ENCODE data around the gene KRT2. TPM values are rescaled to one million over a fixed set of nuclear protein-coding genes. Genes with fewer than 3 reads are reported as not detected.

KRT2 gene
- total and polyA plus RNA-seq, 2 of the 8 experiments (the other 6 are each of a cell fraction or from before 2014, with no cell fraction given), result not detected

DNA sequence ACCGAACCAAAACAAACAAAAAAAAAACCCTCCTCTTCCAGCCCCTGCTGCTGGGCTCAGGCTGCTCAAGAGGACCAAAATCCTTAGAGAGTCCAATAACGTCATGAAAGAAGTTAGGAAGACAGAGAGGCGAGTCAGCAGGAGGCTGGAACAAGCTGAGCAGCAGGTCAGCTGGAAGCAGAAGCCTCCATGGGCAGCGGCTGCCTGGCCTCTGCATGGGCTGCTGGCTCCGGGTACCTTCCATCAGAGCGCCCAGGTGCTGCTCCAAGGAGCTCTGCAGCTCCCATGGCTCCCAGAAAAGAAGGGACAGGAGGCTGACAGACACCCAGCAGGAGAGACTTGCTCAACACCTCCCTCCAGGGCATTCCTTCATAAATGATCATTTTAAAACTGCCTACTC, 3.2 kb upstream of the KRT2 start:
- Histone ChIP-seq H3K79me2 (ENCODE audit: control insufficient read depth in 1 of 2, insufficient read depth in 2 of 2, low read length in 2 of 2) (no peaks in the 10 kb centered on the region), H3K79me1 (ENCODE audit: low read depth, low read length) (no peaks in the 10 kb centered on the region), H3K23ac (ENCODE audit: insufficient read length) (no peak overlapping the region), H3K9me3 (ENCODE audit: insufficient read depth in 2 of 2, low read depth in 1 of 2, low read length in 1 of 2) (peaks cover 0 to 6% of the 10 kb centered on the region in 2 experiments; a peak in 1 of 4 replicates), H2BK120ac (replicated peaks; ENCODE audit: low read depth, low read length) (no peak overlapping the region), H3K36me3 (ENCODE audit: control insufficient read depth in 2 of 4, insufficient read depth in 4 of 4, low read length in 3 of 4) (no peaks in the 10 kb centered on the region), H3K27me3 (replicated peaks in 1 of 4; ENCODE audit: control insufficient read depth in 3 of 4, extremely low read depth in 1 of 4, insufficient read depth in 3 of 4, low read length in 3 of 4) (no peaks in the 10 kb centered on the region), H2BK5ac (ENCODE audit: low read depth, low read length) (no peak overlapping the region), H4K8ac (ENCODE audit: extremely low read depth, insufficient read depth, low read length) (no peak overlapping the region), H3K9ac (replicated peaks in 1 of 4; ENCODE audit: extremely low read depth in 1 of 4, low read depth in 3 of 4, low read length in 3 of 4) (no peak overlapping the region), H3K4me1 (replicated peaks in 1 of 4; ENCODE audit: control insufficient read depth in 3 of 4, insufficient read depth in 4 of 4, low read length in 3 of 4) (no peaks in the 10 kb centered on the region), H2BK12ac (ENCODE audit: low read depth, low read length) (no peak overlapping the region), H4K91ac (replicated peaks; ENCODE audit: insufficient read length, low read length) (no peak overlapping the region), H2AFZ (ENCODE audit: low read length) (no peak overlapping the region), H2AK5ac (ENCODE audit: low read depth, low read length) (no peak overlapping the region), H4K20me1 (replicated peaks in 1 of 2; ENCODE audit: control insufficient read depth in 1 of 2, insufficient read depth in 2 of 2, low read length in 2 of 2) (no peaks in the 10 kb centered on the region), H3K4me3 (ENCODE audit: extremely low read depth in 1 of 4, insufficient read depth in 2 of 4, low read depth in 3 of 4, low read length in 4 of 4) (no peak overlapping the region), H3K14ac (ENCODE audit: insufficient read length) (no peak overlapping the region), H2BK15ac (ENCODE audit: low read length) (no peak overlapping the region), H3K4ac (replicated peaks; ENCODE audit: insufficient read length, low read depth, low read length) (no peak overlapping the region), H3K56ac (replicated peaks; ENCODE audit: insufficient read length, low read depth, low read length) (no peak overlapping the region), H2BK20ac (ENCODE audit: low read length) (no peak overlapping the region), H3K23me2 (ENCODE audit: low read depth, low read length) (no peaks in the 10 kb centered on the region), H3K27ac (ENCODE audit: low read depth, low read length) (no peak overlapping the region), H3K4me2 (ENCODE audit: insufficient read depth in 1 of 2, low read depth in 2 of 2, low read length in 2 of 2) (no peak overlapping the region), H3K18ac (ENCODE audit: extremely low read depth, low read length) (no peak overlapping the region), H4K5ac (ENCODE audit: insufficient read length, low read depth, low read length) (no peak overlapping the region)
- ChIA-PET CTCF (ENCODE audit: partially characterized antibody) (interaction anchor here (0.7 to 3.9 kb wide), 6 partner anchors 11 to 293 kb away, joined by 3 to 18 read pairs (median 3); no protein-coding TSS in a partner anchor), POLR2A (ENCODE audit: partially characterized antibody) (no interaction called here)
- TF ChIP-seq BRCA1 (IDR thresholded peaks at IDR 0.05; ENCODE audit: low read depth, low read length), result no peak
- TF ChIP-seq EZH2 (IDR thresholded peaks at IDR 0.05; ENCODE audit: low read depth, low read length, severe bottlenecking), result no peak
- TF ChIP-seq E2F6 (IDR thresholded peaks at IDR 0.05), result no peak
- TF ChIP-seq RBBP5 (IDR thresholded peaks at IDR 0.05; ENCODE audit: borderline replicate concordance, low read depth, low read length), result no peak
- 82% methylated on average over 6 of the region's 6 CpGs; no CpG with 5 or more reads in 1 of the 2 experiments for WGBS, 2 experiments (ENCODE audit: extremely low coverage in 1 of 2, insufficient coverage in 1 of 2, insufficient read length in 1 of 2, insufficient replicate concordance in 2 of 2, low coverage in 1 of 2, low lambda C conversion rate in 2 of 2, missing lambda C conversion rate in 1 of 2)
- no peak for DNase-seq (ENCODE audit: low read depth in 1 of 2, low spot score in 2 of 2)
- FAIRE-seq, result no peak
